Coronary artery (tissue), 2 donors: ENCODE measurements around the gene MBD4.
"Not testable (repeated sequence)": the region's sequence is repeated elsewhere in the genome, so short reads cannot be mapped to it uniquely, and the experiment has no call there.

Source experiments
- DNase-seq: peaks from one replicate; pipeline ENCODE4 v3.0.0-alpha.2; 2017; ENCODE audit warnings: low spot score
- H3K27ac ChIP-seq, 2 donors: fragments of 200-600 bp; sonication (generic); one replicate each; pipeline ENCODE4 v1.5.1; 2016 to 2019
- H3K4me3 ChIP-seq: fragments of 200-600 bp; sonication (generic); 2 replicates; pipeline ENCODE4 v1.5.1; 2016; ENCODE audit warnings: mild to moderate bottlenecking, moderate library complexity
- TF ChIP-seq, protein P1 (sequence below): fragments of 200-600 bp; sonication (generic); IDR thresholded peaks from one replicate; pipeline ENCODE4 v1.5.1; 2019; ENCODE audit warnings: antibody characterized with exemption

MBD4 gene

DNA sequence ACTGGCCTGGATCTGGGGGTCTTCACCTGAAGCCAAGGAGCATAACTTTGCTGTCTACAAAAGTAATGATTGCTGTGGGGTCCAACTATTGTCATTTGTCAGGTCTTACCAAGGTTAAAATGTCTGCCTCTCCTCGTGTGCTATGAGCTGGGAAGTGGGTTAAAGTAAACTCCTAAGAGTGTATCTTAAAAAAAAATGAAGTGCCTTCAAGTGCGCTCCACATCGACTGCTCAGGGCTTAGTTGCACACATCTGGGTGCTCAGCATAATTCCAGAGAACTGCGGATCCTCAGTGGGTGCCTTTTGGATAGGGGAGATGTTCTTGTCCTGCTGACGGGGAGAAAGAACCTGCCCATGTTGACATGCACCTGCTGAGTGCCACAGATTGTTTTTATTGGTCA, 52.3 kb downstream of the MBD4 start:
- DNase-seq = no peak
- TF ChIP-seq, protein P1, sequence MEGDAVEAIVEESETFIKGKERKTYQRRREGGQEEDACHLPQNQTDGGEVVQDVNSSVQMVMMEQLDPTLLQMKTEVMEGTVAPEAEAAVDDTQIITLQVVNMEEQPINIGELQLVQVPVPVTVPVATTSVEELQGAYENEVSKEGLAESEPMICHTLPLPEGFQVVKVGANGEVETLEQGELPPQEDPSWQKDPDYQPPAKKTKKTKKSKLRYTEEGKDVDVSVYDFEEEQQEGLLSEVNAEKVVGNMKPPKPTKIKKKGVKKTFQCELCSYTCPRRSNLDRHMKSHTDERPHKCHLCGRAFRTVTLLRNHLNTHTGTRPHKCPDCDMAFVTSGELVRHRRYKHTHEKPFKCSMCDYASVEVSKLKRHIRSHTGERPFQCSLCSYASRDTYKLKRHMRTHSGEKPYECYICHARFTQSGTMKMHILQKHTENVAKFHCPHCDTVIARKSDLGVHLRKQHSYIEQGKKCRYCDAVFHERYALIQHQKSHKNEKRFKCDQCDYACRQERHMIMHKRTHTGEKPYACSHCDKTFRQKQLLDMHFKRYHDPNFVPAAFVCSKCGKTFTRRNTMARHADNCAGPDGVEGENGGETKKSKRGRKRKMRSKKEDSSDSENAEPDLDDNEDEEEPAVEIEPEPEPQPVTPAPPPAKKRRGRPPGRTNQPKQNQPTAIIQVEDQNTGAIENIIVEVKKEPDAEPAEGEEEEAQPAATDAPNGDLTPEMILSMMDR = no peak
- Histone ChIP-seq H3K4me3 (no peak overlapping the region), H3K27ac (peak overlapping the region in 1 of 2 donors; percentile 2)

GRCh38 chr3:129386984-129387383, 52.8 kb downstream of the MBD4 start:
- no peak for DNase-seq
- TF ChIP-seq, protein P1 = no peak
- Histone ChIP-seq H3K4me3 (no peak overlapping the region), H3K27ac (peak overlapping the region in 1 of 2 donors; percentile 2)

DNA sequence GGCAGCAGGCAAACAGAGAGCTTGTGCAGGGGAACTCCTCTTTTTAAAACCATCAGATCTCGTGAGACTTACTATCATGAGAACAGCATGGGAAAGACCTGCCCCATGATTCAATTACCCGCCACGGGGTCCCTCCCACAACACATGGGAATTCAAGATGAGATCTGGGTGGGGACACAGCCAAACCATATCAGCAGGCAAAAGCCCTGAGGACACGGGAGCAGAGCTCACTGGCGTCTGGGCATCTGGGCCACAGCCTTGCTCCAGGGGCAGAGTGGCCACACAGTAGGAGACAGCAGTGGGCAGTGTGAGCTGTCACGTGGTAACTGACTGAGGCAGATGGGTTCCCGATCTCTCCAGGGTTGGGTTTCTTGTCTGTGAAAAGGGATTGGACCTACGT, 54.2 kb downstream of the MBD4 start:
- not testable (repeated sequence) for H3K4me3 ChIP-seq, H3K27ac ChIP-seq, DNase-seq

GRCh38 chr3:129384594-129385323, 55.0 kb downstream of the MBD4 start:
- Histone ChIP-seq H3K27ac (no peak overlapping the region), H3K4me3 (no peak overlapping the region)
- TF ChIP-seq, protein P1 = no peak
- DNase-seq = no peak

GRCh38 chr3:129384103-129384502, 55.6 kb downstream of the MBD4 start:
- not testable (repeated sequence) for DNase-seq, H3K4me3 ChIP-seq, H3K27ac ChIP-seq

DNA sequence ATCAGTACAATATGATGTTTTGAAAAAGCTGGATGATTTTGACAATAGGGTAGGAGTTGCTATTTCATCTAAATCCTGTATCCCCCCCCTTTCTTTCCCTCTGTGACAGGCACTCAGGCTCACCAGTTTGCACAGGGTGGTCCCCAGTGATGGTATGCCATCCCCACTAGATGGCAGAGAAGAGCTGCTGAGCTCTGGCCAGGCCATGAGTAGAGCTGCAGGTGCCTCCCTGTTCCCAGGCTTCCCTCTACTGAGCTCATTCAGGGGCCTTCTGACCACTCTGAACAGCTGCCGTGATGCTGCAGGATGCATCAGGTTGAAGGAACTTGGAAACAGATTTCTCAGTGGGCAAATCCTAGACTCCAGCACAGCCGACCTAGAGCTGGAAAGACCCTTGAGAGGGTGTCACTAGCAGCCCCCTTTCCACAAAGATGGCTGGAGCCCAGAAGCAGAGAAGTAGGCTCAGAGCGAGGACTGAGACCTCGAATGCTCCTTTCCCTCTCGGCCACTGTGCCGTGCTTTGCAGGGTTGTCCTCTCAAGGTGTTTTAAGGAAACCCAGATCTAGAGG, 56.4 kb downstream of the MBD4 start:
- no peak for DNase-seq
- TF ChIP-seq, protein P1 = peak; percentile 32
- H3K27ac ChIP-seq = no peak overlapping the region
- H3K4me3 ChIP-seq = no peak overlapping the region

GRCh38 chr3:129382366-129382765, 57.4 kb downstream of the MBD4 start:
- no peak for DNase-seq
- no peak overlapping the region for H3K4me3 ChIP-seq
- TF ChIP-seq, protein P1 = no peak
- no peak overlapping the region for H3K27ac ChIP-seq
